ENCODE measurements around the gene AMPD3.

GRCh38 chr11:10444725-10445315, 10.2 kb upstream of the AMPD3 start:
- TF ChIP-seq CTCF (IDR thresholded peaks at IDR 0.05) (no peak), TCF7L2 (IDR thresholded peaks at IDR 0.05; ENCODE audit: low read depth, low read length) (no peak), REST (IDR thresholded peaks at IDR 0.05; ENCODE audit: insufficient read depth in 1 of 2, low read depth in 2 of 2, low read length in 1 of 2) (no peak), POLR2AphosphoS5 (IDR thresholded peaks at IDR 0.05; ENCODE audit: low read depth, low read length) (no peak)

Data from Panc1 (cell line).